Lung (tissue), 12 donors: ENCODE measurements around the gene KIAA2012. TPM values are rescaled to one million over a fixed set of nuclear protein-coding genes. Genes with fewer than 3 reads are reported as not detected.
A peak's percentile ranks its signal among the peaks of the same experiment; 100 is the strongest.

Experiments
- ATAC-seq: fragments of 200-7000 bp; cut with Tn5 transposase; one replicate; pipeline ENCODE4 v1.9.1; 2020; ENCODE audit warnings: moderate number of reproducible peaks; ENCODE audit not compliant: insufficient read depth, low FRiP score
- DNase-seq, 3 donors: peaks; one replicate each; pipeline ENCODE4 v3.0.0-alpha.2; 2013 to 2017
- H3K27ac ChIP-seq, 2 donors: one replicate each; pipeline ENCODE4 v1.5.1; 2013; ENCODE audit warnings: mild to moderate bottlenecking in 2 of 2, moderate library complexity in 2 of 2, control low read depth in 1 of 2, inconsistent platforms in 1 of 2, low read depth in 1 of 2, low read length in 1 of 2
- H3K27me3 ChIP-seq, 3 donors: one replicate each; pipeline ENCODE4 v1.5.1; 2013; ENCODE audit warnings: low read length in 2 of 3; ENCODE audit not compliant: control insufficient read depth in 3 of 3, insufficient read depth in 3 of 3
- H3K36me3 ChIP-seq, 4 donors: one replicate each; pipeline ENCODE4 v1.5.1; 2013; ENCODE audit warnings: low read length in 4 of 4, mild to moderate bottlenecking in 1 of 4, moderate library complexity in 1 of 4; ENCODE audit not compliant: control insufficient read depth in 4 of 4, insufficient read depth in 4 of 4
- H3K4me1 ChIP-seq, 5 donors: one replicate each; pipeline ENCODE4 v1.5.1; 2013; ENCODE audit warnings: low read length in 5 of 5, mild to moderate bottlenecking in 2 of 5, moderate library complexity in 1 of 5; ENCODE audit not compliant: control insufficient read depth in 5 of 5, insufficient read depth in 5 of 5
- H3K4me3 ChIP-seq: one replicate; pipeline ENCODE4 v1.5.1; 2013; ENCODE audit warnings: mild to moderate bottlenecking, control low read depth, moderate library complexity
- H3K9ac ChIP-seq, 2 donors: one replicate each; pipeline ENCODE4 v1.5.1; 2013; ENCODE audit warnings: low read length in 2 of 2, control low read depth in 1 of 2; ENCODE audit not compliant: insufficient read depth in 1 of 2
- H3K9me3 ChIP-seq, 4 donors: one replicate each; pipeline ENCODE4 v1.5.1; 2013; ENCODE audit warnings: low read length in 3 of 4, mild to moderate bottlenecking in 1 of 4, moderate library complexity in 1 of 4; ENCODE audit not compliant: control insufficient read depth in 4 of 4, insufficient read depth in 3 of 4
- CTCF ChIP-seq: IDR thresholded peaks from 2 replicates; pipeline ENCODE4 v1.5.1; 2012; ENCODE audit warnings: mild to moderate bottlenecking; ENCODE audit errors: control extremely low read depth, extremely low read depth
- WGBS, 2 donors: extraction: QIAGEN DNeasy Blood & Tissue Kit; methylation state at CpG; one replicate each; pipeline ENCODE4 v1.1.7; 2013; 5-methylcytosine and 5-hydroxymethylcytosine counted together
- polyA plus RNA-seq, 2 donors: library from polyadenylated mRNA; stranded (reverse); fragments of 200-250 nt; gene quantifications; one replicate each; pipeline ENCODE4 v1.2.1, GENCODE V29; 2013
- total RNA-seq, 2 donors: library from RNA; depleted of rRNA in 1 of 2; stranded (reverse); fragments of >200 nt in 1 of 2; gene quantifications; one replicate each; pipeline ENCODE4 v1.2.1, GENCODE V29; 2014 to 2021
- donor health status: control.
- donor health status: control.
- donor health status: Bipolar disorder and iron deficiency.
- donor health status: healthy.
- donor health status: DM: yes; HTN: yes; CAD: no.

The KIAA2012 gene
- total and polyA plus RNA-seq, 4 donors = 0.69 to 8.5 (median 3.6) TPM

GRCh38 chr2:202060218-202060617, 12.8 kb upstream of the KIAA2012 start:
- H3K9ac ChIP-seq = no peak overlapping the region
- H3K4me1 ChIP-seq = peaks cover 0 to 20% (median 10%) of the 10 kb centered on the region in 5 donors
- ATAC-seq (no peak), DNase-seq (no peak)
- TF ChIP-seq CTCF = no peak
- 92 to 95% methylated on average over 3 of the region's 3 CpGs for WGBS, 2 donors
- no peaks in the 10 kb centered on the region for H3K9me3 ChIP-seq
- H3K36me3 ChIP-seq = no peaks in the 10 kb centered on the region
- H3K27me3 ChIP-seq = no peaks in the 10 kb centered on the region
- no peak overlapping the region for H3K4me3 ChIP-seq
- H3K27ac ChIP-seq = no peak overlapping the region

- 96 to 98% methylated on average over 2 of the region's 2 CpGs for WGBS, 2 donors
- Histone ChIP-seq H3K9me3 (no peaks in the 10 kb centered on the region), H3K36me3 (no peaks in the 10 kb centered on the region), H3K27ac (no peak overlapping the region), H3K4me3 (no peak overlapping the region), H3K9ac (no peak overlapping the region), H3K4me1 (peaks cover 0 to 20% (median 10%) of the 10 kb centered on the region in 5 donors), H3K27me3 (no peaks in the 10 kb centered on the region)
- no peak for TF ChIP-seq CTCF
- ATAC-seq = no peak
- DNase-seq = no peak
Measured at GRCh38 chr2:202061695-202062094, 11.4 kb upstream of the KIAA2012 start.

- peak; percentile 80 to 95 (median 90) for DNase-seq
- Histone ChIP-seq H3K9me3 (no peaks in the 10 kb centered on the region), H3K27me3 (no peaks in the 10 kb centered on the region), H3K36me3 (no peaks in the 10 kb centered on the region), H3K27ac (peak overlapping the region; percentile 40), H3K9ac (peak overlapping the region in 1 of 2 donors; percentile 8), H3K4me3 (no peak overlapping the region), H3K4me1 (peaks cover 0 to 22% (median 11%) of the 10 kb centered on the region in 5 donors)
- TF ChIP-seq CTCF = no peak
- peak; percentile 76 for ATAC-seq
- 32 to 56% methylated on average over 3 of the region's 3 CpGs for WGBS, 2 donors
Measured at GRCh38 chr2:202064171-202064880, 8.7 kb upstream of the KIAA2012 start.

GRCh38 chr2:202064881-202065230, 8.2 kb upstream of the KIAA2012 start:
- no peak for DNase-seq
- TF ChIP-seq CTCF = no peak
- H3K9me3 ChIP-seq = no peaks in the 10 kb centered on the region
- no peak overlapping the region for H3K9ac ChIP-seq
- H3K27ac ChIP-seq = no peak overlapping the region
- 90 to 91% methylated on average over 3 of the region's 3 CpGs for WGBS, 2 donors
- H3K36me3 ChIP-seq = no peaks in the 10 kb centered on the region
- peaks cover 0 to 27% (median 15%) of the 10 kb centered on the region in 5 donors for H3K4me1 ChIP-seq
- no peak overlapping the region for H3K4me3 ChIP-seq
- ATAC-seq = no peak
- H3K27me3 ChIP-seq = no peaks in the 10 kb centered on the region
